WI38 (cell line): Measurements from ENCODE around the gene UBR2.
"Not testable (repeated sequence)": the region's sequence is repeated elsewhere in the genome, so short reads cannot be mapped to it uniquely, and the experiment has no call there.

Experiments used
- H3K4me3 ChIP-seq: 2 replicates; pipeline ENCODE4 v1.5.1; 2011; ENCODE audit warnings: low read depth, mild to moderate bottlenecking, control low read depth, low read length
- TF ChIP-seq, protein P1 (sequence below): IDR thresholded peaks from 2 replicates; pipeline ENCODE4 v1.5.1; 2012; ENCODE audit warnings: low read depth, mild to moderate bottlenecking, control low read depth, low read length

UBR2 gene

DNA sequence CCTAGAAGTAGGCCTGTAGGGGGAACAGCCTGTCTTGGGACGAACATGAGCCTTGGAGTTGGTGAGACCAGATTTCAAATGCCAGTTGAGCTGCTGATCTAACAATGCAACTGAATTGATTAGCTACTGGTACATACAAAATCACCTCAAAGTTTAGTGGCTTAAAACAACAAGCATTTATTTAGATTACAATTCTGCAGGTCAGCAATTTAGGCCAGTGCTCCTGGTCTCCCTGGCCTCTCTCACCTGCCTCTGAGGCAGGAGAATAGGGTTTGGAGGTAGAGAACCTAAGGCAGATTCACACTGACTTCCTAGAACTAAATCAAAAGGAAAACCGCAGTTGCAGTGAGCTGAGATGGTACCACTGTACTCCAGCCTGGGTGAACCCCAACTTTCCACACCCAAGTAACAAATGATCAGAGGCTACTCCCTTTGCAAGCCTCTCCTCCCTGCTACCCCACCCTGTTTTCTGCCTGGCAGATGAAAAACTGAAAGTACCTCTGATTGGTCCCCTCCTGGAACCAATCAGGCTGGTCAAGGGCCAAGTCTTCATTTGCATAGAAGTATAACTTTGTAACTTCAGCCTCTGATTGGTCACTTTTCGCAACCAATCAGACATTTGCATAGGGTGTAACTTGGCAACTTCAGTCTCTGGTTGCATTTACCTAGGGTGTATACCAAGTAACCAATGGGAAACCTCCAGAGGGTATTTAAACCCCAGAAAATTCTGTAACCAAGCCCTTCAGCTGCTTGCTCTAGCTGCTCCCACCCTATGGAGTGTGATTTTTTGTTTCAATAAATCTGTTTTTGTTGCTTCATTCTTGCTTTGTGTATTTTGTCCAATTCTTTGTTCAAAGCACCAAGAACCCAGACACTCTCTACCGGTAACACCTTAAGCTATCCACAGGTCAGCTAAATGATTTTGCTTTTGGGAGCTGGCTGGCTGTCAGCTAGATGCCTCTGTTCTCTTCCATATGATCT, 8.1 kb upstream of the UBR2 start:
- no peak overlapping the region for H3K4me3 ChIP-seq
- TF ChIP-seq, protein P1, sequence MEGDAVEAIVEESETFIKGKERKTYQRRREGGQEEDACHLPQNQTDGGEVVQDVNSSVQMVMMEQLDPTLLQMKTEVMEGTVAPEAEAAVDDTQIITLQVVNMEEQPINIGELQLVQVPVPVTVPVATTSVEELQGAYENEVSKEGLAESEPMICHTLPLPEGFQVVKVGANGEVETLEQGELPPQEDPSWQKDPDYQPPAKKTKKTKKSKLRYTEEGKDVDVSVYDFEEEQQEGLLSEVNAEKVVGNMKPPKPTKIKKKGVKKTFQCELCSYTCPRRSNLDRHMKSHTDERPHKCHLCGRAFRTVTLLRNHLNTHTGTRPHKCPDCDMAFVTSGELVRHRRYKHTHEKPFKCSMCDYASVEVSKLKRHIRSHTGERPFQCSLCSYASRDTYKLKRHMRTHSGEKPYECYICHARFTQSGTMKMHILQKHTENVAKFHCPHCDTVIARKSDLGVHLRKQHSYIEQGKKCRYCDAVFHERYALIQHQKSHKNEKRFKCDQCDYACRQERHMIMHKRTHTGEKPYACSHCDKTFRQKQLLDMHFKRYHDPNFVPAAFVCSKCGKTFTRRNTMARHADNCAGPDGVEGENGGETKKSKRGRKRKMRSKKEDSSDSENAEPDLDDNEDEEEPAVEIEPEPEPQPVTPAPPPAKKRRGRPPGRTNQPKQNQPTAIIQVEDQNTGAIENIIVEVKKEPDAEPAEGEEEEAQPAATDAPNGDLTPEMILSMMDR, result no peak

DNA sequence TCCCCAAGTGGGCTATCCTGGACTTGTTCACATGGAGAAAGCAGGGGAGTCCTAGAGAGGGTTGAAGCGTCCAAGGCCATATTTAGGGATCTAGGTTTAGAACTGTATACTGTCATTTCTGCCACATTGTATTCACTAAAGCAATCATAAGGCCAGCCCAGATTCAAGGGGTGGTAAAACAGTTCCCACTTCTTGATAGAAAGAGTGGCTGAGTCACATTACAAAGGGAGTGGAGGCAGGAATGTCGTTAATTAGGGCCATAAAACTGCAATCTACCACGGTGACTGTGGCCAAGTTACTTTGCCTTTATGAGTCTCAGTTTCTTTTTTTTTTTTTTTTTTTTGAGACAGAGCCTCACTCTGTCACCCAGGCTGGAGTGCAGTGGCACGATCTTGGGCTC, 7.4 kb upstream of the UBR2 start:
- no peak overlapping the region for H3K4me3 ChIP-seq
- TF ChIP-seq, protein P1, result no peak

DNA sequence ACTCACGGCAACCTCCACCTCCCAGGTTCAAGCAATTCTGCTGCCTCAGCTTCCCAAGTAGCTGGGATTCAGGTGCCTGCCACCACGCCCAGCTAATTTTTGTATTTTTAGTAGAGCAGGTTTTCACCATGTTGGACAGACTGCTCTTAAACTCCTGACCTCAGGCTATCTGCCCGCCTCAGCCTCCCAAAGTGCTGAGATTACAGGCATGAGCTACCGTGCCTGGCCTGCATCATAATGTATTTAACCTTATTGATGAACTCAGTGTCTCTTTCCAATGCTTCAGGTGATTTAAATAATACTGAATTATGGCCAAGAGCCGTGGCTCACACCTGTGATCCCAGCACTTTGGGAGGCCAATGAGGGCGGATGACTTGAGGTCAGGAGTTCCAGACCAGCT, 4.6 kb upstream of the UBR2 start:
- H3K4me3 ChIP-seq, result not testable (repeated sequence)

DNA sequence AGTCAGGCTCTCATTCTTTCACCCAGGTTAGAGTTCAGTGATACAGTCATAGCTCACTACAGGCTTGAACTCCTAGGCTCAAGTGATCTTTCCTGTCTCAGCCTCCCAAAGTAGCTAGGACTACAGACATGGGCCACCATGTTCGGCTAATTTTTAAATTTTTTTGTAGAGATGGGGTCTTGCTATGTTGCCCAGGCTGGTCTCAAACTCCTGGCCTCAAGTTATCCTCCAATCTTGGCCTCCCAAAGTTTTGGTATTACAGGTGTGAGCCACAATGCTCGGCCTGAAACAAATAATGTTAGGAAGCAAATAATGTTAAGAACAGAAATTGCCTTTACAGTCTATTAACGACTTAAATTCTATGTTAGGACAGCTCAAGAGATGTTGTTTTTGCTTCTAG, 1.8 kb upstream of the UBR2 start:
- H3K4me3 ChIP-seq, result no peak overlapping the region
- TF ChIP-seq, protein P1, result no peak

DNA sequence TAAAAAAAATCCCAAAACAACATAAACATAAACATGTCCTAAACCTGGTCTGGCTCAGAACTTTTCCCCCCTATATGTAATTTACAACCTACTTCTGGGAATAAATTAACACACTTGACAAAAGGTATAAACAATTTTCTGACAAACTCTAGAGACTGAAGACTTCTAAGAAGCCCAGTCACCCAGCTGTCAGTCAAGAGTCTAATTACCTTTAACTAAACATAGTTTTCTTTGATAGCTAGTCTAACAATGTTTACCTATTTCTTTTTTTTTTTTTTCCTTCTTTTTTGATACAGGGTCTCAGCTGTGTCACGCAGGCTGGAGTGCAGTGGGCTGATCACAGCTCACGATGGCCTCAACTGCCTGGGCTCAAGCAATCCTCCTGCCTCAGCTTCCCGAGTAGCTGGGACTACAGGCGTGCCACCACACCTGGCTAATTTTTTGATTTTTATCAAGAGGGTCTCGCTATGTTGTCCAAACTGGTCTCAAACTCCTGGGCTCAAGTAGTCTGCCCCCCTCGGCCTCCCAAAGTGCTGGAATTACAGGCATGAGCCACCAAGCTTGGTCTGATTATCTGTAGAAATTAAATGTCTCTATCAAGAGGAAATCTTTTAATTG, 932 bp upstream of the UBR2 start:
- H3K4me3 ChIP-seq, result no peak overlapping the region
- TF ChIP-seq, protein P1, result no peak

DNA sequence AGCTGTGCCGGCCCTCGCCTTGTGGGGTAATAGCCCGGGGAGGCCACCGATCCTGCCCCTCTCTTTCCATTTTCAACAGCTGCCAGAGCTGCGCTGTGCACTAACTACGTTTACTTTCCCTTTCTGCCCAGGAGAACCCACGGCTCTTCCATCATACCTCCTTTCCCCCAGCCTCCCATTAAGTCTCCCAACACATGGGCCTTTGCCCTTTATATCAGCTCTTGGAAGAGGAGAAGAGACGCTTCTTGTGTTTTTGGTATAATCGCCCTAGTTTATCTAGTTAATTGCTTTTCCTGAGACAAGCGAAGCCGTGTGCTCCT, 637 bp downstream of the UBR2 start:
- TF ChIP-seq, protein P1, result no peak
- peak overlapping the region; percentile 96 for H3K4me3 ChIP-seq

DNA sequence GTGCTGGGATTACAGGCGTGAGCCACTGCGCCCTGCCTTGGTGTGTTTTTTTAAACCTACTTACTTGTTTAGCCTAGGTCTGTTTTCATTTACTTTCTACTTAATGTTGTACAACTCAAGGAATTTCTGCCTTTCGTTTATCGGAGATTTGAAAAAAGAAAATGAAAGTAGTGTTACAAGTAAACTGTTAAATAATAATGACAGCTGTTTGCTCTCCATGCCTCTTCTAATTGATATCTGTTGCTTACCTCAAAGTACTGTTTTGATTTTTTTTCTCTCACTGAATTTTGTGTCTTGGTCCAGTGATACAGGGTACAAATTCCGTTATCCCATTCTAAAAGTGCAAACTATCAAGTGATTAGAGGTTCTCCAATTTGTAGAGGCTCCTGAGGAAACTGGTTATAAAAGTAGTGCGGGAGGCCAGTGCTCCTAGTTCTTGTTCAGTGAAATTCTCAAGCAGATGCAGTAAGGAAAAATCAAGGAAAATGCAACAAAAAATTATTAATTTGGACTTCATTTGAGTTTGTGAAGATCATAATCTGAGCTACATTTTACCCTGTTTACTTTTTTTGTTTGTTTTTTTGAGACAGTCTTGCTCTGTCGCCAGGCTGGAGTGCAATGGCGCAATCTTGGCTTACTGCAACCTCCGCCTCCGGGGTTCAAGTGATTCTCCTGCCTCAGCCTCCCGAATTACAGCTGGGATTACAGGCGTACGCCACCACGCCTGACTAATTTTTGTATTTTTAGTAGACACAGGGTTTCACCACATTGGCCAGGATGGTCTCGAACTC, 2.2 kb downstream of the UBR2 start:
- TF ChIP-seq, protein P1, result no peak
- H3K4me3 ChIP-seq, result peak overlapping the region; percentile 96
